DMS153 treated with DMSO at 0.1 percent for 48 hours (cell line): Measurements from ENCODE around the gene KRT4.
"Not testable (repeated sequence)": the region's sequence is repeated elsewhere in the genome, so short reads cannot be mapped to it uniquely, and the experiment has no call there.

ENCODE experiments used
- DNase-seq: peaks from one replicate; lab custom pipeline; 2025; ENCODE audit not compliant: unreplicated experiment; lab: John Stamatoyannopoulos, UW

The KRT4 gene

DNA sequence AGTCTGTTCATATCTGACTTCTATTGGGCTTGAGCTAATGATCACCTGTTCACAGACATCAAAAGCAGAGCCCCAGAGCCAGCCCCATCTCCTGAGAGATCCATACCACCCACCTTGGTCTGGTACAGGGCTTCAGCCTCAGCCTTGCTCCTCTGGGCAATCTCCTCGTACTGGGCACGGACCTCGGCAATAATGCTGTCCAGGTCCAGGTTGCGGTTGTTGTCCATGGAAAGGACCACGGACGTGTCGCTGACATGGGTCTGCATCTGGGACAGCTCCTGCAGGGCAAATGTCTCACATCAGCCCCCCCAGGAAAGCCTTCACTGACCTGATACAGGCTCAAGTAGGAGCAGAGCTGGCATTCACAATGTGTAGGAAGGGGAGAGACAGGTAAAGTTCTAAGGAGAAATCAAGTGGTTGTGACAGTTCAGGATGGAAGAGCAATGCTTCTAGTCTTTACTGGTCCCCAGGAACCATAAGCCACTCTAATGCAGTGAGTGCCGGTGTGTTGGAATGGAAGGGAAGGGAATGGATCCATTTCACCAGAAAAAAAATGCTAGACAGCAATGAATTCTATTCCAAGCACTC lies 5.2 kb downstream of the KRT4 start:
- DNase-seq = no peak

DNA sequence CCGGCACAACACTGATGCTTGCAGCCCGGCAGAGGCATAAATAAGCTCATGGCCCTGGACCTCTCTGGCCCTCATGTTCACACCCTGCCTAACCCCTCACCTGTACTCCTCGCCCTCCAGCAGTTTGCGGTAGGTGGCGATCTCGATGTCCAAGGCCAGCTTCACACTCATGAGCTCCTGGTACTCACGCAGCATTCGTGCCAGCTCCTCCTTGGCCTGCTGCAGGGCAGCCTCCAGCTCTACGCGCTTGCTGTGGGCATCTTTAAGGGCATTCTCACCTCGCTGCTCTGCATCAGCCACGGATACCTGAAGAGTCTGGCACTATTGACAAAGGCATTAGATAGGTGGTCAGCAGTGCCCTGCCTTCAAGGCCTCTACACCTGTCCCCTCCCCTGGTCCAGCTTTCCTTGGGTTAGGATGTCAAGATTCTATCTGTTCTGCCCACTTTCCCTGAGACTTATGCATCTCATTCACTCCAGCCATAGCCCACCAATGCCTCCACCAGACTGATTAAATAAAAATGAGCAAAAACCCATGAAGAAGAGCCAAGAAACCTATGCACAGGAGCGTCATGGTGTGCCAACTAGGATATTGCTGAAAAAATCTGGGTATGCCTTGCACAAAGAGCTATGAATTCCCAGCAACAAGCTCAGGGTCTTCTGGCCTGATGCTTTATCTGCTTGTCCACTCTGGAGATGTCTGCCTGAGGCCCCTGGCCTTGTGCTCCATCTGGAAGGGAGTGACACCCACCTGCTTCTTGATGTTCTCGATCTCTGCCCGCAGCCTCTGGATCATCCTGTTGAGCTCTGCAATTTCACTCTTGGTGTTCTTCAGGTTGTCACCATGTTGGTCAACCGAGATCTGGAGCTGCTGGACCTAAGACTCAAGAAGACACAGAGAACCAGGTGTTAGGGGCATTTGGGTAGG lies 6.1 kb downstream of the KRT4 start:
- DNase-seq = no peak

DNA sequence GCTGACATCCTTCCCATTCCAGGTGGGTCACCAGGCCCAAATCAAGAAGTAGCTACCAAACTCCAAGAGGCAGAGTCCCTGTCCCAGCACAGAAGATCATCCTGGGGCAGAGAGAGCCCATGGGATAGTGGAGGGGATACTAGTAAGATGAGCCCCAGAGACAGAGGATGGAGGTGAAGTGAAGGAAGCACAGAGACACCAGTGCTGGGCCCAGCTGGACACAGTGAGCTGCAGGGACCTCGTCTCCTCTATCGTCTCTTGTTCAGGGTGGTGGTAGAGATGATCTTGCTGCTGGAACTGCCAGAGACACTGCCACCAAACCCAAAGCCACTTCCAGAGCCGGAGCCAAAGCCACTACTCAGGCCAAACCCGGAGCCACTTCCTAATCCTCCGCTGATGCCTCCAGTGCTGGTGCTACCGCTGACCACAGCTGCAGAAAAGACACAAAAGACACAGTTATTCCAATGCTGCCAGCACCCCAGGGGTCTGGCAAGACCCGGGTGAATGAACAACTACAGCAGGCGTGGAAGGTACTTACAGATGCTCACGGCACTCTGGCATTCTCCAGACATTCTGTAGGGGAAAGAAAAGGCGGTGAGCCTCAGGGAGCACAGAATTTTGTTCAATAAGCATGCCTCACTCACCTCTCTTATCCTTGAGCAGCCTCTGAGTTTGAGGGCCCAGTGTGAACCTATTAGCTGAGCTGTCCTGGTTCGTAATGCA lies 6.9 kb downstream of the KRT4 start:
- no peak for DNase-seq

- no peak for DNase-seq
Observed at GRCh38 chr12:52806169-52806811, 7.6 kb downstream of the KRT4 start.

DNA sequence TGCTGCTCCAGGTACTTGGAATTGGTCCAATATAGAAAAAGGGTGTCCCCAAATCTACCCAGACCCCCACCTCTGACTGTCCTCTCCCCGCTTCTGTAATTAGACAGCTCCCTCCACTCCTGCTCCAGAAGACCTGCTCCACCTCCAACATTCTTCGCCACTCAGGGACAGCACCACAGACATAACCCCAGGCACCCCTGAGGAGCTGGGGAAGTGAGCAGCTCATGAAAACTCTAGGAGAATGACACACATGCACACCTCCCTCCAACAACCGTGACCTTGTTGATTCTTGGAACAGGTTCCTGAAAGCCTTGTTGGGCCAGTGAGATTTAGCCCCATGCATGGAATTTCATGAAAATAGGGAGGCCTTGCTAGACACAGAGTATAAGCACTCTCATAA lies 8.2 kb downstream of the KRT4 start:
- no peak for DNase-seq

DNA sequence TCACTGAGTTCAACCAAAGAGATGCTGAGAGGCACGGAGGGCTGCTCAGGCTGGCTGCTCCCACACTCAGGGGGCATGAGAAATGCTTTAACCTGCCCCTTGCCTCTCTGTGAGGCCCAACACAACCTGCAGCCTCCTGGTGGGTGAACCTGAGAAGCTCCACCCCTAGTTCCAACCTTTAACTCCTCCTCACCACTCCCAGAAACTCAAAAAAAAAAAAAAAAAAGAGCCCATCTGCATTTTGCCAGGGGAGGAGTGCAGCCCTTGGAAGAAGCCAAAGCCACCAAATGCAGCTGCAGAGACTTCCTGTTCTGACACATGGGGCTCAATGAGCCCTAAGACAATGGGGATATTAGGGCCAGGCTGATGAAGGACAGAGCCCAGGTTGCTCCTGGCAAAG lies 8.9 kb downstream of the KRT4 start:
- DNase-seq = no peak

DNA sequence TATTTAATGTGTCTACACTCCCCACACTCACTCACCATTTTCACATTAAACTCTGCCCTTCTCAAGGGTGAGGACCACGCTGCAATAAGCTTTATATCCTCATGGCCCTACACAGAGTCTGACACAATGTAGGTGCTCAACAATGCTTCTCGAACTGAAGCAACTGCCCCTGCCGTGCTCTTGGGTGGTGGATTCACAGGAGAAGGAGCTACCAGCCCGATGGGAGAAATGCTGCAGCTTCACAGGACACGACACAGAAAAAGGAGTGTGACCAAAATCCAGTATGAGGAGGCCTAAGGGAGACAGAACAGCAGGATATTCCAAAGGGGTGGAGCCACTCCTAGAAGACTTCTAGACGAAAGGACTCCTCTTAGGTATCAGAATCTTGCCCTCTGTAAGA lies 11.5 kb downstream of the KRT4 start:
- no peak for DNase-seq

DNA sequence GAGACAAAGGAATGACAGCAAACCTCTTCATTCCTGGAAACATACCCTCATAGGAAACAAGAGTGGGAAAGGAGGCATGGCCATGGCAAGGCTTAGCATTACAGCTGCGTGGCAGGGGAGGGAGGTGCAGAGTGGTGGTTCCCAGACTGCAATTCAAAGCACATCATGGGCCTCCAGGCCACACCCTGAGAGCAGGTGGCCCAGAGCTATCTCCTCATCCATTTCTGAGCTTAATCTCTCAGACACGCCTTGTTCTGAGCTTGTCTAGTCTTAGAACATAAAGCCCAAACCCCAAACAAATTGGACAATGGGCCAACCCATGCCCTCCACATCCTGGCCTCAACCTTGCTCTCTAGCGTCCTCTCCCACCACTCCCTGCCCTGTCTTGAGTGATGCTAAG lies 12.1 kb downstream of the KRT4 start:
- DNase-seq = no peak

GRCh38 chr12:52800259-52800917 lies 13.5 kb downstream of the KRT4 start:
- DNase-seq = no peak

DNA sequence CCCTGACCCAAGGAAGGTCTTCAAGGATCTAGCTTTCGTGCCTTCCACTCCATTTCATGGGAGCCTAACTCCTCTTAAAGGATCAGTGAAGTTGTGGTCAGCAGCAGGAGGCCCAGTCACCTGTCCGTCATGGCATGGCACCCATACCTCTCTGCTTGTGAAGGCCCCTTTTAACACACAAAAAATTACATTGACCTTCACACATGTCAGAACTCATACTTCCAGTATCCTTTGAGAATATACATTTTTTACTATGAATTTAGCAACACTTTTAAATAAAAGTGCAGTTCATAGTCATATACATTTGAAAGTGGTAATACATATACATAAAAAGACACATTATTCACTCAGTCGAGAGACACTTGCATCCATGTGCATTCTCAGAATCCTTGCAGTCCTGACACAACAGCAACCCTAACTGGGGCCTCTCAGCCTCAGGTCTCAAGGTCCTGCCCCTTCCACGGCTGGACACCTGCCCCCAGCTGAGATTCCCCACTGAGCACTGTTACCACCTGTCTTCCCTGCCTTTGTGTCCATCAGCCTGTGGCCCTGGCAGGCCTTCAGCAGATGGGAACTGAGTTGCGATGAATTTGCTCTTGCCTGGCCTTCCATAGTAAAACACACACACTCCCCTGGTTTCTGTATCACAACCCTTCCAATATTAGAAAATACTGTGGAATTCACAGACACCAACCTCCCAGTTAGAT lies 14.3 kb downstream of the KRT4 start:
- no peak for DNase-seq

- no peak for DNase-seq
Observed at GRCh38 chr12:52798671-52799504, 15.0 kb downstream of the KRT4 start.

DNA sequence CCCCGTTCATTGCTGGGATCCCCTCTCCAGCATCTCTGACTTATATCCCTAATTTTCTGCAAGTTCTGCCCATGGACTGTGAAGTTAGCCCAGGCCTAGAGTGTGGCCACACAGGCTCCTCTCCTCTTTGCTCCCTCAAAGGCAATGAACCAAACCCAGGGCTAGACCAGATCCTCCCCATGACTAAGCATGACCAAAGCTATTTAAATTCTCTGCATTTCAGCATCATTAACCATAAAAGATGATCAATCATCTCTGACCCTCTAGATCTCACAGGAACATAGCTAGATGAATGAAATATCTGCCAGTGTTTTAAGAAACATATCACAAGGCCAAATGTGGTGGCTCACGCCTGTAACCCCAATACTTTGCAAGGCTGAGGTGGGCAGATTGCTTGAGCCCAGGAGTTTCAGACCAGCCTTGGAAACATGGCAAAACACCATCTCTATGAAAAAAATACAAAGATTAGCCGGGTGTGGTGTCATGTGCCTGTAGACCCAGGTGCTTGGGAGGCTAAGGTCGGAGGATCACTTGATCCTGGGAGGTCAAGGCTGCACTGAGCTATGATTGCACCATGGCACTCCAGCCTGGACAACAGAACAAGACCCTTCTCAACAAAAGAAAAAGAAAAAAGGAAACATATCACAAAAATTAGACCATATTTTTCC lies 15.8 kb downstream of the KRT4 start:
- DNase-seq = no peak

GRCh38 chr12:52797529-52797894 lies 16.4 kb downstream of the KRT4 start:
- no peak for DNase-seq

DNA sequence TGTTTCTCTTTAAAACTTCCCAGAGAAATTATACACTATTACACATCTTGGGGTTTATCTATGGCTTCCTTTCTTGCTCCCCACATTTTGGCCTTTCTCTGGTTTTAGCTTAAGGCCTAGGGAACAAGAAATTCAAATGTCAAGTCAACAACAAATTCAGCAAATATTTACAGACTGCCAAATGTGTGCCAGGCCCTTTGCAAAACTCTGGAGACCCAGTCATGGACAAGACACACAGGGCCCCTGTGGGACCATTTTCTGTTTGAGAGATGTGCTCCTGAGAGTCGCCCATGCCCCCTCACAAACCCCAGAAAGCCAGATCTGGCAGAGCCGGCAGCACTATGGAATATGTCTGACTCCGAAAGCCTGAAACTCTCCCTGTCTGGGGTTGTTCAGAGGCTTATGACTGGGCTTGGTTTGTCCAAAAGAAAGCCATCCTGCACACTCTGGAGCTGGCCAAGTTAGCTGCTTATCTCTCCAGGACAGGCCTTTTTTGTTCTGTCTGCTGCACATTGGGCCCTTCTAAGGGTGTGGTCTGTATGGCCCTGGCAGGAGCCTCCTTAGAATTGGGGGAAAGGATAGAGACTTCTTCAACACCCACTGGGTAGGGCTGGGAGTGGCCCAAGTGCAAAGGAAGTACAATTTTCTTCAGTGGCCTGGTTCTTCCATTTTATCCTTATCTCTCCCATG lies 16.9 kb downstream of the KRT4 start:
- no peak for DNase-seq

- no peak for DNase-seq
Observed at GRCh38 chr12:52796429-52796794, 17.5 kb downstream of the KRT4 start.

- no peak for DNase-seq
Observed at GRCh38 chr12:52795694-52796428, 18.1 kb downstream of the KRT4 start, which contains the start of gene KRT3. Gene KRT3, minus strand, starts transcription at chr12:52796117. Its CDS starts 75 bp downstream, at chr12:52796042.

GRCh38 chr12:52795332-52795674 lies 18.6 kb downstream of the KRT4 start:
- DNase-seq = not testable (repeated sequence)
